Measurements from ENCODE around the gene WDR77. TPM values are rescaled to one million over a fixed set of nuclear protein-coding genes. Genes with fewer than 3 reads are reported as not detected.
A peak's percentile ranks its signal among the peaks of the same experiment; 100 is the strongest.

The WDR77 gene
- total RNA-seq, 2 donors from 2014 or later: 24.9 to 40.6 TPM

DNA sequence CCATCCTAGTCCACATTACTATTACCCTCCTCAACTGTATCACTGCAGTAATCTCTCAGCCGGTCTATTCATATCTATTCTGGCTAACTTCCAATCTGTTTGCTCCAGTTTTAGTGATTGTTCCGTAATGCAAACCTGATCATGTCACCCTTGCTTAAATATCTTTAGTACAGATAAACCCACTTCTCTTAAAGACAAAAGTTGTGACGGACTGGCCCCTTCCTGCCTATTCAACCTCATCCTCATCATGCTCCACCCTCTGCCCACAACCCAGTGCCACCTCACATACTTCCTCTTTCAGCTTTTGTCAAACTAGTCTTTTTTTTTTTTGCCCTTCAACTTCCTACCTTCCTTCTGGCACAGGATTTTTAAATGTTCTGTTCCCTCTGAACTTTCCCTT lies 22.0 kb upstream of the WDR77 start:
- peaks cover 7% of the 10 kb centered on the region in 2 donors for H3K4me1 ChIP-seq (ENCODE audit: control insufficient read depth in 1 of 2, low read depth in 2 of 2)
- DNase-seq (ENCODE audit: low spot score) (no peak), ATAC-seq (ENCODE audit: insufficient number of reproducible peaks, low FRiP score, low read depth) (no peak)
- H3K27me3 ChIP-seq (replicated peaks; ENCODE audit: insufficient read depth): no peaks in the 10 kb centered on the region
- H3K9me3 ChIP-seq: no peaks in the 10 kb centered on the region
- H3K27ac ChIP-seq: peak overlapping the region in 1 of 2 donors; percentile 23
- no peak overlapping the region for H3K4me3 ChIP-seq
- H3K36me3 ChIP-seq: no peaks in the 10 kb centered on the region
- TF ChIP-seq, protein P1, sequence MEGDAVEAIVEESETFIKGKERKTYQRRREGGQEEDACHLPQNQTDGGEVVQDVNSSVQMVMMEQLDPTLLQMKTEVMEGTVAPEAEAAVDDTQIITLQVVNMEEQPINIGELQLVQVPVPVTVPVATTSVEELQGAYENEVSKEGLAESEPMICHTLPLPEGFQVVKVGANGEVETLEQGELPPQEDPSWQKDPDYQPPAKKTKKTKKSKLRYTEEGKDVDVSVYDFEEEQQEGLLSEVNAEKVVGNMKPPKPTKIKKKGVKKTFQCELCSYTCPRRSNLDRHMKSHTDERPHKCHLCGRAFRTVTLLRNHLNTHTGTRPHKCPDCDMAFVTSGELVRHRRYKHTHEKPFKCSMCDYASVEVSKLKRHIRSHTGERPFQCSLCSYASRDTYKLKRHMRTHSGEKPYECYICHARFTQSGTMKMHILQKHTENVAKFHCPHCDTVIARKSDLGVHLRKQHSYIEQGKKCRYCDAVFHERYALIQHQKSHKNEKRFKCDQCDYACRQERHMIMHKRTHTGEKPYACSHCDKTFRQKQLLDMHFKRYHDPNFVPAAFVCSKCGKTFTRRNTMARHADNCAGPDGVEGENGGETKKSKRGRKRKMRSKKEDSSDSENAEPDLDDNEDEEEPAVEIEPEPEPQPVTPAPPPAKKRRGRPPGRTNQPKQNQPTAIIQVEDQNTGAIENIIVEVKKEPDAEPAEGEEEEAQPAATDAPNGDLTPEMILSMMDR (IDR thresholded peaks at IDR 0.05): no peak

DNA sequence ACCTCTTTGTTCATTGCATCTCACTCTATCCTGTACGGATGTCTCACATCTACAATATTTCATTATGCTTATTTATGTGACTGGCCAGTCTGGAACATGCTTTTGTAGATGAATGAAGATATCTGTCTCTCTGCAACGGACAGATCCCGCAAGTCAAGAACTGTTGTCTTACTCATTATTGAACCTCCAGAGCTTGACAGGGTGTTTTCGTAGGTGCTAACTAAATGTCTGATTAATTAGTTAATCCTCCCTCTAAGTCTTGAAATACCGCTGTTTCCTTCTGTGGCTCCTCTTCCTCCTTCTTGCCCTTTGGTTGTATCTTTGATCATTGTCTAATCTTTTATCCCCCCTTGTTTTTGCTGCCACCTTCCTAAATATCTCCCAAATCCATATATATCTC lies 21.5 kb upstream of the WDR77 start:
- Histone ChIP-seq H3K9me3 (no peaks in the 10 kb centered on the region), H3K27ac (peak overlapping the region in 1 of 2 donors; percentile 23), H3K4me1 (ENCODE audit: control insufficient read depth in 1 of 2, low read depth in 2 of 2) (peaks cover 7% of the 10 kb centered on the region in 2 donors), H3K36me3 (no peaks in the 10 kb centered on the region), H3K27me3 (replicated peaks; ENCODE audit: insufficient read depth) (no peaks in the 10 kb centered on the region), H3K4me3 (no peak overlapping the region)
- no peak for DNase-seq (ENCODE audit: low spot score)
- TF ChIP-seq, protein P1 (IDR thresholded peaks at IDR 0.05): no peak
- ATAC-seq (ENCODE audit: insufficient number of reproducible peaks, low FRiP score, low read depth): no peak

DNA sequence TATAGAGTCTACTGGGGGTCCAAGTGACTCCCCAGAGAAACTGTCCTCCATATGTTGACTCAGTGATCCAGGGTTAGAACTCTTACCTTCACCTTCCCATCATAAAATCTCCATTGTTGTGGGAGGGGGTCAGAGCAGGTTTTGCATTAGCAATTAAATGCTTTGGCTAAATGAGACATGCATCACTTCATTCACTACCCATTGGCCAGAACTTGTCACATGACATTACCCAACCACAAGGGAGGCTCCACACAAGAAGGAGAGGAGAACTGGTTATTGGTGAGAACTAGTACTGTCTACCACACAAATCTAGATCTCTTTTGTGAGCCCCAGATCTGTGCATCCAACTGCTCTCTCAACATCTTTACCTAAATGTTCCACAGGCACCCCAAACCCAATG lies 20.5 kb upstream of the WDR77 start:
- no peaks in the 10 kb centered on the region for H3K27me3 ChIP-seq (replicated peaks; ENCODE audit: insufficient read depth)
- no peak overlapping the region for H3K27ac ChIP-seq
- H3K4me1 ChIP-seq (ENCODE audit: control insufficient read depth in 1 of 2, low read depth in 2 of 2): peaks cover 6% of the 10 kb centered on the region in 2 donors
- DNase-seq (ENCODE audit: low spot score) (no peak), ATAC-seq (ENCODE audit: insufficient number of reproducible peaks, low FRiP score, low read depth) (no peak)
- TF ChIP-seq, protein P1 (IDR thresholded peaks at IDR 0.05): no peak
- no peak overlapping the region for H3K4me3 ChIP-seq
- H3K36me3 ChIP-seq: no peaks in the 10 kb centered on the region
- H3K9me3 ChIP-seq: no peaks in the 10 kb centered on the region

DNA sequence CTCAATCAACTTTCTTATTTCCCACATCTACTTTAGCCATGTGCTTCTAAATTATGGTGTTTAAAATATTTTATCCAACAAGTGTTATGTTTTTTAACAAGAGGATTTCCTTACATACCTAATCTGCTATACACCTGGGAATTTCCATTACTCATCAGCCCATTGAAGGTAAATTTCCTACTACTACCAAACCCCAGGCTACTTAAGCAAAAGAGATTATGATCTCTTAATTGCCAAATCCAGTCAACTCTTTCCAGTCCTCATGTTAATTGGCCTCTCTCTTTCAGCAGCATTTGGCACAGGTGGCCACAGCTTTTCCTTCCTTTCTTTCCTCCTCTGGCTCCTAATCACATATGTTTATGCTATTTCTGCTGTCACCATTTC lies 19.7 kb upstream of the WDR77 start:
- H3K36me3 ChIP-seq: no peaks in the 10 kb centered on the region

DNA sequence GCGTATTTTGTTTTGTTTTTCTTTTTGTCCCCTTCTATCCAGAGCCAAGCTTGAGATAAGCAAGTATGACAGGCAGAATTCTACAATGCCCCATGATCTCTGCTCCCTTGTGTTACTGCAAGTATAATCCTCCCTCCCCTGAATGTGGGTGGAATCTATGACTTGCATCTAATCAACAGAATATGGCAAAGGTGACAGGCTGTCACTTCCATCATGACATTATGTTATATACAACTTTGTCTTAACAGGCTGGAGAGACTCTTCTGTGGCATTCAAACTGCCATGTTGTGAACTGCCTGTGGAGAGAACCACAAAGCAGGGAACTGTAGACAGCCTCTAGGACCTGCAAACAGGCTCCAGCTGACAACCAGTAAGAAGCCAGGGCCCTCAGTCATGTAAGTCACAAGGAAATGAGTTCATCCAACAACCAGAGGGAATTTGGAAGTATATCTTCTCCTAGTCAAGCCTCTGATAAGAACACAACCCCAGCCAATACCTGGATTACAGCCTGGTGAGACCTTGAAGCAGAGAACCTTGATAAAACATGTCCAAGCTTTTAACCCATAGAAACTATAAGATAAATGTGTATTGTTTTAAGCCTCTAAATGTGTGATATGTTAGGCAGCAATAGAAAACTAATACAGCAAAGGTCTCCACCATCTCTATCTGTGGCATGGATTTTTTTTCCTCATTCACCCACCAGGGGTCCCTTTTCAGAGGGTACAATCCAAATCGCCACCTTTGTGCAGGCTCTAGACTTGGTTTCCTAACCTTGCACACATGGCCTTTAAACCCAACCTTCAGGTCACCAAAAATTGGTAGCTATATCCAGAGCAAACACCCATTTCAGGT lies 19.0 kb upstream of the WDR77 start:
- DNase-seq (ENCODE audit: low spot score) (no peak), ATAC-seq (ENCODE audit: insufficient number of reproducible peaks, low FRiP score, low read depth) (no peak)
- no peaks in the 10 kb centered on the region for H3K36me3 ChIP-seq
- H3K27ac ChIP-seq: no peak overlapping the region
- no peaks in the 10 kb centered on the region for H3K27me3 ChIP-seq (replicated peaks; ENCODE audit: insufficient read depth)
- H3K4me3 ChIP-seq: no peak overlapping the region
- TF ChIP-seq, protein P1 (IDR thresholded peaks at IDR 0.05): no peak
- H3K4me1 ChIP-seq (ENCODE audit: control insufficient read depth in 1 of 2, low read depth in 2 of 2): no peaks in the 10 kb centered on the region
- H3K9me3 ChIP-seq: no peaks in the 10 kb centered on the region

More for the DNA sequence above, 19.7 kb upstream of the WDR77 start:
- ATAC-seq (ENCODE audit: insufficient number of reproducible peaks, low FRiP score, low read depth): no peak
- Histone ChIP-seq H3K27ac (no peak overlapping the region), H3K4me1 (ENCODE audit: control insufficient read depth in 1 of 2, low read depth in 2 of 2) (no peaks in the 10 kb centered on the region), H3K9me3 (no peaks in the 10 kb centered on the region), H3K27me3 (replicated peaks; ENCODE audit: insufficient read depth) (no peaks in the 10 kb centered on the region), H3K4me3 (no peak overlapping the region)
- TF ChIP-seq, protein P1 (IDR thresholded peaks at IDR 0.05): no peak
- DNase-seq (ENCODE audit: low spot score): no peak

All from thoracic aorta (tissue), 2 donors.